RWPE2 (cell line): ENCODE measurements around the gene KAZN.

Experiments used
- ATAC-seq: fragments of 200-7000 bp; cut with Tn5 transposase; 3 replicates; pipeline ENCODE4 v1.9.1; 2021; ENCODE audit warnings: low read depth
- DNase-seq: peaks from one replicate; pipeline ENCODE4 v3.0.0-alpha.2; 2020; ENCODE audit warnings: low spot score
- H3K27ac ChIP-seq: fragments of 450-650 bp; 2 replicates; pipeline ENCODE4 v1.5.1; 2017; ENCODE audit warnings: mild to moderate bottlenecking; ENCODE audit not compliant: poor library complexity, severe bottlenecking
- H3K27me3 ChIP-seq: fragments of 250-450 bp; sonication (Bioruptor Pico); 2 replicates; pipeline ENCODE4 v1.5.1; 2021; ENCODE audit warnings: mild to moderate bottlenecking, moderate library complexity; ENCODE audit not compliant: insufficient read depth, poor library complexity, severe bottlenecking
- H3K36me3 ChIP-seq: fragments of 250-450 bp; sonication (Bioruptor Pico); 2 replicates; pipeline ENCODE4 v1.5.1; 2020; ENCODE audit warnings: low read depth, mild to moderate bottlenecking, moderate library complexity
- H3K4me1 ChIP-seq: fragments of 250-450 bp; sonication (Bioruptor Pico); 2 replicates; pipeline ENCODE4 v1.5.1; 2021; ENCODE audit warnings: mild to moderate bottlenecking, moderate library complexity; ENCODE audit not compliant: insufficient read depth, poor library complexity, severe bottlenecking
- H3K4me3 ChIP-seq: fragments of 250-450 bp; sonication (Bioruptor Pico); 2 replicates; pipeline ENCODE4 v1.5.1; 2021; ENCODE audit warnings: mild to moderate bottlenecking, moderate library complexity; ENCODE audit not compliant: severe bottlenecking
- H3K9me3 ChIP-seq: fragments of 250-450 bp; sonication (Bioruptor Pico); 2 replicates; pipeline ENCODE4 v1.5.1; 2021; ENCODE audit warnings: mild to moderate bottlenecking, moderate library complexity; ENCODE audit not compliant: severe bottlenecking
- TF ChIP-seq, protein P1 (sequence below): fragments of 450-650 bp; IDR thresholded peaks from one replicate; pipeline ENCODE4 v1.5.1; 2017; ENCODE audit warnings: mild to moderate bottlenecking, moderate library complexity; ENCODE audit not compliant: poor library complexity, severe bottlenecking

The KAZN gene

GRCh38 chr1:14672005-14672404 is 73.5 kb downstream of the KAZN start:
- Histone ChIP-seq H3K4me1 (no peaks in the 10 kb centered on the region), H3K9me3 (no peaks in the 10 kb centered on the region), H3K27ac (no peak overlapping the region), H3K36me3 (no peaks in the 10 kb centered on the region), H3K4me3 (no peak overlapping the region), H3K27me3 (no peaks in the 10 kb centered on the region)
- TF ChIP-seq, protein P1, sequence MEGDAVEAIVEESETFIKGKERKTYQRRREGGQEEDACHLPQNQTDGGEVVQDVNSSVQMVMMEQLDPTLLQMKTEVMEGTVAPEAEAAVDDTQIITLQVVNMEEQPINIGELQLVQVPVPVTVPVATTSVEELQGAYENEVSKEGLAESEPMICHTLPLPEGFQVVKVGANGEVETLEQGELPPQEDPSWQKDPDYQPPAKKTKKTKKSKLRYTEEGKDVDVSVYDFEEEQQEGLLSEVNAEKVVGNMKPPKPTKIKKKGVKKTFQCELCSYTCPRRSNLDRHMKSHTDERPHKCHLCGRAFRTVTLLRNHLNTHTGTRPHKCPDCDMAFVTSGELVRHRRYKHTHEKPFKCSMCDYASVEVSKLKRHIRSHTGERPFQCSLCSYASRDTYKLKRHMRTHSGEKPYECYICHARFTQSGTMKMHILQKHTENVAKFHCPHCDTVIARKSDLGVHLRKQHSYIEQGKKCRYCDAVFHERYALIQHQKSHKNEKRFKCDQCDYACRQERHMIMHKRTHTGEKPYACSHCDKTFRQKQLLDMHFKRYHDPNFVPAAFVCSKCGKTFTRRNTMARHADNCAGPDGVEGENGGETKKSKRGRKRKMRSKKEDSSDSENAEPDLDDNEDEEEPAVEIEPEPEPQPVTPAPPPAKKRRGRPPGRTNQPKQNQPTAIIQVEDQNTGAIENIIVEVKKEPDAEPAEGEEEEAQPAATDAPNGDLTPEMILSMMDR = no peak
- DNase-seq (no peak), ATAC-seq (no peak)

GRCh38 chr1:14674030-14674429 is 75.5 kb downstream of the KAZN start:
- H3K36me3 ChIP-seq = no peaks in the 10 kb centered on the region
- TF ChIP-seq, protein P1 = no peak
- no peaks in the 10 kb centered on the region for H3K27me3 ChIP-seq
- no peaks in the 10 kb centered on the region for H3K4me1 ChIP-seq
- ATAC-seq (no peak), DNase-seq (no peak)
- no peaks in the 10 kb centered on the region for H3K9me3 ChIP-seq
- no peak overlapping the region for H3K27ac ChIP-seq
- H3K4me3 ChIP-seq = no peak overlapping the region

- Histone ChIP-seq H3K4me3 (no peak overlapping the region), H3K27me3 (no peaks in the 10 kb centered on the region), H3K4me1 (no peaks in the 10 kb centered on the region), H3K9me3 (no peaks in the 10 kb centered on the region), H3K36me3 (no peaks in the 10 kb centered on the region), H3K27ac (no peak overlapping the region)
- DNase-seq = no peak
- TF ChIP-seq, protein P1 = no peak
- ATAC-seq = no peak
Observed at GRCh38 chr1:14676400-14676799, 77.9 kb downstream of the KAZN start.

DNA sequence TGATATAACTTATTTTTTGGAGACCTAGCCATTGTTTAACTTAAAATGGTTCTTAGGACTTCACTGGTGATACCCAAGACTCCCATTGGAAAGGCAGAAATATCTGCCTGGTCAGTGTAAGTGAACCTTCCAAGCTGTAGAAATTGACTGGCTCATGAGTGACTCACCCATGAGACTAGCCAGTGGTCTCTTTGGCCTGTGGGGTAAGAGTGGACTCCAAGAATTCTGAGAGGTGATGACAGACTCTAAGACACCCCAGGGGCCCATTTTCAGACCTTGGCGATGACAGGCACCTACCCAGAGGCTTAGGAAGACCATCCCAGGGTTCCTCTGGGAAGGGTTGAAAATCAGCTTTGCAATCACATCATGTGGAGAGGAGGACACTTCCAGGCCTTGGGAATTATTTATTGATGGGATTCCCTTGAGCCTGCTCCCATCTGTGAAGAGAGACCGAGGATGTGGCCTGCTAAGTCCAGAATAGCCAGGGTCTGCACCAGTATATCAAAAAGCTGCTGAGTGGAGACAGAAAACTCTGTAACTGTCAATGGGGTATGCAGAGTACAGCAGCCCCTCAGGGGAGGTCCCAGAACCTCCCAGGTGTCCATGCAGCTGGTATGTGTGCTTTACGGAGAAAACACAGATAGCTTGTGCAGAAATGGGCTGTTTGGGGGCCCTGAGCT is 78.9 kb downstream of the KAZN start:
- no peaks in the 10 kb centered on the region for H3K36me3 ChIP-seq
- H3K27me3 ChIP-seq = no peaks in the 10 kb centered on the region
- DNase-seq (no peak), ATAC-seq (no peak)
- TF ChIP-seq, protein P1 = no peak
- no peak overlapping the region for H3K27ac ChIP-seq
- H3K4me3 ChIP-seq = no peak overlapping the region
- no peaks in the 10 kb centered on the region for H3K9me3 ChIP-seq
- no peaks in the 10 kb centered on the region for H3K4me1 ChIP-seq

GRCh38 chr1:14678011-14678638 is 79.6 kb downstream of the KAZN start:
- Histone ChIP-seq H3K27me3 (no peaks in the 10 kb centered on the region), H3K4me3 (no peak overlapping the region), H3K4me1 (no peaks in the 10 kb centered on the region), H3K27ac (no peak overlapping the region), H3K36me3 (no peaks in the 10 kb centered on the region), H3K9me3 (no peaks in the 10 kb centered on the region)
- TF ChIP-seq, protein P1 = no peak
- ATAC-seq (no peak), DNase-seq (no peak)
